ENCODE data around the gene GAD2.

GAD2 gene

DNA sequence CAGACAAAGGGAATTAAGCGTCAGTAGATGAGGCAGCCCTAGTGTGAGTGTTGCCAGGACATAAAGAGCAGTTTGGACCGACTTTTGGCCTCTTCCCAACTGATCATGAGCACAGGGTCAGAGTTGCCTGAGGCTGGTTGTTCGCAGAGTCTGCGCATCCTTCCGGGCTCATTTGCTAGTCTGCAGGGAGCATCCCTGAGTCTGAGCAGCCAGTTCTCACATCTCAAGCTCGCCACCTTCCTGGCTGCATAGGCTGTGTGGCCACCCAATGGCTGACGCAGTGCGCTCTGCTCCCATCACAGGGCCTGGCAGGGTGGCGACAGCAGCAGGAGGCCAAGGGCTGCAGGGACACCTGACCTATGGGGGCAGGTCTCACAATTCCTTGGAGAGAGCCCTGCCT is 5.0 kb downstream of the GAD2 start:
- DNase-seq, result peak in 2 of 51 donors; percentile 5 to 51

DNA sequence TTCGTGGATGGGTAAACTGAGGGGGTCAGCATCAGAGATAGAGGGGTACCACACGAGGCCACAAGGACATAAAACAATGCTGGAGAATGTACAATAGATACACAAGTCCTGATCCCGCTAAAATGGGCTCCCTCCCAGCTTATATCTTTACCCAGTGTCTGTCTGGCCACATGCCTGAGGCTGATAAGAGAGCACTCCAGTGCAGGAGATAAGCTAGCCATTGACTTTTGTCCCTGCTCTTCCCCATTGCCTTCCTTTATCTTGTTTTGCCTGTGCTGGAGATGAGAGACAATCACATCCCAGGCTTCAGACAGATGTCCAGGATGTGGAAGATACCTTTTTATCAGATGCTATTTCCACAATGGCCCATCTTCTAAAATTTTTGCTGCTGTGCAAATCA is 6.0 kb downstream of the GAD2 start:
- DNase-seq, result no peak

DNA sequence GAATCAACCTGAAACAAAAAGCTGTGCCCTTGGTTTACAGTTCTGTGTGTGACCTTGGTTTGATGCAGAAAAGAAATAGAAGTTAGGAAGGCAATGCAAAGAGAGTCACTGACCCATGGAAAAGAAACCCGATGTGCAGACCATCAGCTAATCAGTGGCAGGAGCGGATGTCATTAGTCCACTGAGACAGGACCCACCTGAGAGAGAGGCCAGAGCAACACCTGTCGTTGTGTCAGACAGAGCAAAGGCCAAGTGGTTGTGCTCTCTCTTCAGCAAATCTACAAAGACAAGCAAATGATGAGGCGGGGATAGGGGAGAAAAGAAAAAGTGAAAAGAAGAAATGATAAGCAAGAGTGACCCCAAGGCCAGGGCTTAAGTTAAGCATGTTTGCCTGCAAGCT is 8.7 kb downstream of the GAD2 start:
- no peak for DNase-seq

DNA sequence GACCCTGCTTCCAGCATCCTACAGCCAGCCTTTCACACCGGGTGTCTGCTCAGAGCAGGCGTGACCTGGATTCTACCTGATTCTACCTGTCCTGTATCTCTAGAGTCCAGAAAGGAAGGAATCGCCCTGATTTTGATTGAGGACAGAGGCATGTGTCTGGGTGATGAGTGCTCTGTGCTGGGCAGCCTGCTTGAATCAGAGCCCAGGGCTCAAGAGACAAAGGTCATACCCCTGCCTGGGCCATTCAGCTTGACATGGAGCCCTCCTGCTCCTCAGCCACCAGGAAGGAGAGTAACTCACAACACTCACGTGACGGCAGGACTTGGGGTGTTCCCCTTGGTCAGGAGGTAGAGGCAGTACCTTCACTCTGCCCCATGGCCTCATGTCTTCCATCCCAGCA is 11.2 kb downstream of the GAD2 start:
- DNase-seq, result no peak

DNA sequence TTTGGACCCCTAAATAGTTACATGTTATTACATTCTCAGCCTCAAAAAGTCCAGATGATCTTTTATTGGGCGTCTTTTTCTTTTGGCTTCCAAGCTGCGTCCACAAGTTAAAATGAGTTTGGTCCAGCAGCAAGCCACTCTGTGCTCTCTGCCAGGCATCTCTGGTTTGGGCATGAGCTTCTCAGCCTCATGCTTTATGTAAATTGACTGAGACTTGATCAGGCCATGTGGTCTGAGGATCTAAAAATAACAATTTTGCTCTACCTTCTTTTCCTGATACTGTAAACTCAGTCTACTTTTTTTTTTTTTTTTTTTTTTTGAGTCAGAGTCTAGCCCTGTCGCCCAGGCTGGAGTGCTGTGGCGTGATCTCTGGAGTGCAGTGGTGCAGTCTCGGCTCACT is 15.6 kb downstream of the GAD2 start:
- no peak for DNase-seq

DNA sequence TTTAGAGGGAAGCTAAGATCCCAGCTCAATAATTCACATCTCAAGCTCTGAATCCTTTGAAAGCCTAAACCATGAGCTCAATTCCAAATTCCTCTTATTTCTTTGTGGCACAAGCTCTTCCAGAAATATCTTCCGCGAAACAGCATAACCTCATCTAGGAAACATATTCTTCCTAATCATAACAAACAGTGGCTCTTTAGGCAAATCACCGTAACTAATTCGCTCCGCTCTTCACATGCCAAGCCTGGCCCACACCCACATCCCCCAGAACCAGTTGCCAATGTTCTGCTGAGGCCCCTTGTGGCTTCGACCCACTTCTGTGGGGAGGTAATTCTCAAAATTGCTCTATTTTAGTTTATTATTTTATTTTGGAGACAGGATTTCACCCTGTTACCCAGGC is 19.2 kb downstream of the GAD2 start:
- no peak for DNase-seq

DNA sequence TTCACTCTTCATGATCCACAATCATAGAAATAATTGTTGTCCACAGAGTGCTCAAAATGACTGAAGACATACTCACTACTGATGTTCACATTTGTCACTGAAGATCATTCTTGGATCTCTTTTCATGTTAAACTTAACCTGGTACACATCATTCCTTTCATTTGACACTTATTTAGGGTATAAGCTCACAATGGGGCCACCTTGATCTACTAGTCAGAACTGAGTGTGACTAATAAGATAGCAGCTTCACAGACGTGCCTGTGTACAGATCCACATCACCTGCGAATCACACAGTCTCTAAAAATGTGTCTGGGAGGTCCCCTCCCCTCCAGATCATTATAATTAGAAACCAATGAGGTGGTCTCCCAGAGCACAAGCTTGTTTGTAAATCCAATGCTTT is 21.8 kb downstream of the GAD2 start:
- DNase-seq, result no peak

DNA sequence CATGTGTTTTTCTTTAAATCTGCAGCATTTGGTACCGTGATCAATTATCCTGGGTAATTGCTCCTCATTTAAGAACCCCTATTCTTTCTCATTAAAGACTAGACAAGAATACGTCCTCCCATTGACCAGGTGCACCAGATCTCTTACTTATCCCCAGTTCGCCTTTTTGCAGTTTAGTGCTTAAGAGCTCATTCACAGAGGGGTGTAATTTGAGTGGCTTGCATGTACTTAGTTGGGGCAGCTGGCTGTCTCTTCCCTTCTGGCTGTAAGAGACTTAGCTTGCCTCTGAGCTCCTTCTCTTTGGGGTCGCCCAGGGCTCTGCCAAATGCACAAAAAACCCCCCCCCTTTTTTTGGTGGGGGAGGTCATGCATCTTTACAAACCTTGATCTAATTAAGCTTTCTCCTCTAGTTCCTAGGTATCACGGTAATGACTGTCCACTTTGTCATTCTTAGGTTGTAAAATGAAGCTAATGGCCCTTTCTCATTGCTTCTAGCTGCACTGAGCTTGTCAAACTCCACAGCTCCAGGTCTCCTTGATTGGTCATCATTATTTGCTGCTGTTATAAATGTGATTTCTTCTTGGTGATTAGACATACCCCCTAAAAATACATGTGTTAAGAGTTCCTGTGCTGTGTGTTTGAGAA is 26.3 kb downstream of the GAD2 start:
- DNase-seq, result no peak

DNA sequence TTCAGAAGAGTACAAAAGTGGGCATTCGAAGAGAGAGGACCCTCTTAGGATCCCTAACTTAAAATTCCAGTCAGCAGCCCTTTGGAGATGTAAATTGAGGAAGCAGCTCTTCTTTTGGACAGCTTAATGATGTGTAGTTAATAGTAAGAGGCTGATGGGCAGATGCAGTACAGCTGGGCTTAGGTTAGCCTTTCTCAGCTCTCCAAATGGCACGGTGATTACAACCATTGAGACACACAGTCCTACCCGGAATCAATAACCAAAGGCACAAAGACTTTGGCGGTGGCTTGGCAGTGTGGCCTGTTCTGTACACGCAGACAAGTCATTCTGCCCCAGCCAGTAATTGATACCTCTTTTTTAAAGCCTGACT is 26.8 kb downstream of the GAD2 start:
- DNase-seq, result no peak

DNA sequence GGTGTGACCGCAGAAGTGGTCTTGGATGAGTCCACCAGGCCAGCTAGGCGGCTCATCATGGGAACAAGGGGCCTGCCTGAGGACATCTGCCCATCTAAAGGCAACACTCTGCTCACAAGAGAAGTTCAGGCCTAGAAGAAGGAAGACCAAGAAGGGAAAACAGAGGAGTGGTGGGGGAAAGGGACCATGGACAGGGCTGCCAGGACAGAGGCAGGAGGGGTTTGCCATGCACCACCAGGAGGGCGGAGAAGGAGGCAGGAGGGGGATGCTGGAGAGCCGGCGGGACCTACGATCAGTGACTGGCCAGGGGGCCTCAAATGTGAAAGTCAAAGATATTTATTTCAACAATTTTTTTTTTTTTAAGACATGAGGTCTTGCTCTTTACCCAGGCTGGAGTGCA is 33.1 kb downstream of the GAD2 start:
- no peak for DNase-seq

DNA sequence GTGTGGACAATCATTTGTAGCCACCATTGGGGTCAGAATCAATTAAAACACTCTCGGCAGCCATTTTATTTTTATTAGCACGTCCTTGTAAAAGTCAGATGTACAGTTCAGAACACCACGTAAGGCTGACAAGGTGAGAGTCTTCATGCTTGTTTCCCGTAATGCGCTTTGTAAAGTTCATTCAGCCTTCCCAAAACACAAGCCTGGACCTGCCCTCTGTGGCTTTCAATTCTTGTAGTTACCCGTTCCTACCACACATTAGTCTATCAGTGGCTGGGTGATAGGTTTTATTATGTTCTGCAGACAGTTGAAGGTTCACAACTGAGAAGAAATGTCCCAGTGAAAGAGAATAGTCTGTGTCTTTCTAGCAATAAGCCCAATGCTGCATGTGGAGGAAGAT is 35.4 kb downstream of the GAD2 start:
- no peak for DNase-seq

DNA sequence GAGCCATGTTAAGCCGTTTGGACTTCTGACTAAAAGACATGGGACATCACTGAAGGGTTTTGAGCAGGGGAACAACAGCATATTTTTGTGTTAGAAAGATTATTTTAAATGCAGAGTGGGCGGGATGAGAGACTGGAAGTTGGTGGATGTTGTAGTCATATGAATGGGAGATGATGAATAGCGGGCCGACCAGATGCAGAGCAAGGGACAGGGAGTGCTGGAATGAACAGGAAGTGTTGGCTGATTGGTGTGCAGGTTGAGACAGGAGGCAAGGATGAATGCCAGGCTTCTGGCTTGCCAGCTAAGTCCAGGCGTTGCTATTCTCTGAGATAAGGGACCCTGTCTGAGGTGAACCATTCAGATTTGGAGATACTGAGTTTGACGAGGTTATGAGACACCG is 38.0 kb downstream of the GAD2 start:
- DNase-seq, result peak in 1 of 51 donors; percentile 12

DNA sequence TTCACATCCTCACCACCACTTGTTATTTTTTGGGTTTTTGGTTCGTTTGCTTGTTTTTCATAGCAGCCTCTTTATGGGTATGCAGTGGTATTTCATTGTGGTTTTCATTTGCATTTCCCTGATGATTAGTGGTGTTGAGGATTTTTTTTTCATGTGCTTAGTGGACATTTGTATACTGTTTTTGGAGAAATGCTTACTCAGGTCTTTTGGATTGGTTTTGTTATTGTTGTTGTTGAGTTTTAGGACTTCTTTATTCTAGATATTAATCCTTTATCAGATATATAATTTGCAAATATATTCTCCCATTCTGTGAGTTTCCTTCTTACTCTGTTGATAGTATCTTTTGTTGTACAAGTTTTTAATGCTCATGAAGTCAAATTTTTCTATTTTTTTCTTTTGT is 42.8 kb downstream of the GAD2 start:
- DNase-seq, result no peak

DNA sequence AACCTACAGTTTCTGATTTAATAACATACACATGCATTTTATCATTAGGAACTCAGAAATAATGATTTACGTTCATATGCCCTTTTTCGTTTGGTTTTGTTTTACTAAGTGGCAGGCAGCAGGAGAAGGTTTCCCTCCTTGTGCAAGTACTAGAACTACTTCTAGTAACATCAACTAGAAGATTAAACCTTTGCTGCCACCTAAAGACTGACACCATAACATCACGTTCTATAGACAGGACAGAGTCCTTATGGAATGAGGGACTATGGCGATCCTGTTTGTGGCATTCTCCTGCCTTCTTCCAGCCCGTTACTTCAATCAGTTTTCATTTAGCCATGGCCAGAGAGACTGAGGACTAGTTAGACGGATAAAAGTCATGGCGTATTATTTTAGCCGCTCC is 53.2 kb downstream of the GAD2 start:
- no peak for DNase-seq

DNA sequence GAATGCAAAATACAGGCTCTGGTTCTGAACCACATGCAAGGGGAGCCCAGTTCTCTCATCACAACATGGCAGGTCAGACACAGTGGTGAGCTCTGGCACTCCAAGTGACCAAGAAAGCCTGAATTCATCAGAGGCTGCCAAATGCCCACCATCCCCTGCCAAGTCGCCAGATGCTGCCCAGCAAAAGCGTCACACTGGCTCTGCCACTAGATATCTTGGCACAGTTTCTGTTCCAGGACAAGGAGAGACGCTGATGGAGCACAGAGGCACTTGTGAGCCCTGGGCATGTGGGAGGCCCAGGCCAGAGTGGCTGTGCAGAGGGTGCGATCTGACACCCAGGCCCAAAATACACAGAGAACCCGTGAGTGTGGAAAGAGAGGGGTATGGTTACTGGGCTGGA is 57.8 kb downstream of the GAD2 start:
- DNase-seq, result peak in 38 of 51 donors; percentile 2 to 76 (median 24)

DNA sequence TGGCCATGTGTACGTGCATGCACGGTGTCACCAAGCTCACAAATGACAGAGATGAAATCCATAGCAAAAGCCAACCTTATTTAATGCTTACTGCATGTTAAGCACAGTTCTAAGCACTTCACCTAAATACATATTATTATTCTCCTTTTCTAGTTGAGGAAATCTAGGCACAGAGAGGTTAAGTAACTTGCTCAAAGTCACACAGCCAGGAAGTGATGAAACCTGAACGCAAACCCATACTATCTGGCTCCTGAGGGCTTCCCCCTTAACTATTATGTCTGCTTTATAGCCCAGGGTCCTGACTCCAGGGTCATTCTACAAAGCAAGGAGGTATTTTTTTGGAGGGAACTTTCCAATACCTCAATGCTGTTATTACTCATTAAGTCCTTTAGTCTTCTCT is 61.7 kb downstream of the GAD2 start:
- DNase-seq, result no peak

DNA sequence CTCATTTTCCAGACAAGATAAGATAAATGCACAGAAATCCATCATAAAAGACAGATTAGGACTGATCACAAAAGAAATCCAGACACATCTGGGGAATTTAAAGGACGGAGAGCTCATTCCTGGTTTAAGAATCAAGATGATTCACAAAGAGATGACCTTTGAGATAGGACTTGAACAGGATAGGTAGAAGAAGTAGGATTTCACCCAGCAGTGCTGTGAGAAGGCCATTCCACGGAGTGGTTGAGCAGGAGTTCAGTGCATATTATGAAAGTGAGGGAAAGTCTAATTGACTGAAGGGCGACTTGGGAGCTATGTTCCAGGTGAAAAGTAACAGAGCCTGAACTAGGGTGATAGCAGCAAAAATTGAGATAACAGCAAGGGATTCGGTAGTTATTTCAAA is 73.7 kb downstream of the GAD2 start:
- DNase-seq, result no peak

DNA sequence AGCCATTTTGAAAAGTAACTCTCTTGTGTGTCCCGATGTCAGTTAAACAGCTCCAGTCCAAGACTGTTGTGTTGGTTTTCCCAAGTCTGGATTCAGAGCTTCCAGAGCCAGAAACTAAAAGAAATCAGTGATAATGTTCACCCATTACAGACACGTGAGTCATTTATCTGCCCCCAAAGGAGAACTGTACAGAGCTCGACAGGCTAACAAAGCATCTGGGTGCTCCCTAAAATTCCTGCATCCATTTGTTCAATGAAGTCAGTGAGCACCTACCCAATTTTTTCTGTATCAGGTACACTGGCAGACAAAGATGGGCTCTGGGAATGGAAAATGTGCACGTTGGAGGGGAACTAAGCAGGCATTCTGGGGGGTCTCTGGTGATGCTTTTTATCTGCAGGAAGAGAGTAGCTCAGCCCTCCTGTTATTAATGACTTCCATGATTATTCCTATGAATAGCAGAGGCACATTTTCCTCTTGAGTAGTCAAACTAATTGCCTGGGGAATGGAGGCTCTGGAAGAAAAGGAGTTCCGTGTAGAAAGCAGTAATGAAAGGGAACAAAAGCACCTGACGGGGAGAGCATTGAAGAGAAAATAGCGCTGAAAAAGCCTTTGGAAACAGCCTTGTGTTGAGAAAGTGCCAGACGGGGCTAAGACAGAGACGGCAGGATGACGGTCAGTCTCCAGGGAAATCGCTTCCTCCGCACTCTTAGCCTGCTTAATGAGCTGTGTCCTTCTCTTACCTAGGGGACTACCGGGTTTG is 75.3 kb downstream of the GAD2 start:
- no peak for DNase-seq

DNA sequence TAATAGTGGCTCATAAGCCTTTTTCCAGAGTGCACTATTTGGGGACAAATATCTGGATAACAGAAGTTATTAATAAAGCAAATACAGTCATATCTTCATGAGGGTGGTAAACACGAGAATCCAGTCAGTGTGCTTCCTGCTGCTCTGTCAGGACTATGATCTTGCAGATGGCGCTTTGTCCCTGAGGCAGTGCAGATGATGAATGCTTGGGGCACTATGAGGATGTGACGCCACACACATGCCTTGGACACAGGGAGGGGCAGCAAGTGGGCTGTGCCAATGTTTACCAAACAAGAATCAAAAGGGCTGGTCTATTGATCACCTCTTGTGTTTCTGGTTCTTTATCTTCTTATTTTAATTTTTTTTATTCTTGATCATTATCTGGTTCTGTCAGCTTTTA is 79.8 kb downstream of the GAD2 start:
- no peak for DNase-seq

DNA sequence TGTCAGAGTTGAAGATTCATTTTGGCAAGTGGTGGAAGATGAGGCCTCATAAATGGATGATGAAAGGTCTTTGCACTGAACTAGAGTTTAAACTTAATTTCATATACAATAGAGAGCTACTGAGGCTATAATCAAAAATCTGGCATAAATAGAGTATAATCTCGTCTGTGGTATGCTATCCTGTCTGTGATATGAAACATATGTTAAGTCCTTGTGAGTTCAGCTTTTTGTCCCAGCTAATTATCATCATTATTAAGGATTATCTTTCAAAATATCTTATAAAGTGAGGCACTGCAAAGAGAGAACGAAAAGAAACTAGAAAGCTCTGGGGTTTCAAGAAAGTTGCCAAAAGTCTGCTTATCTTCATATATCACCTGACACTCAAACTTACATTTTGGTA is 83.4 kb downstream of the GAD2 start:
- no peak for DNase-seq

DNA sequence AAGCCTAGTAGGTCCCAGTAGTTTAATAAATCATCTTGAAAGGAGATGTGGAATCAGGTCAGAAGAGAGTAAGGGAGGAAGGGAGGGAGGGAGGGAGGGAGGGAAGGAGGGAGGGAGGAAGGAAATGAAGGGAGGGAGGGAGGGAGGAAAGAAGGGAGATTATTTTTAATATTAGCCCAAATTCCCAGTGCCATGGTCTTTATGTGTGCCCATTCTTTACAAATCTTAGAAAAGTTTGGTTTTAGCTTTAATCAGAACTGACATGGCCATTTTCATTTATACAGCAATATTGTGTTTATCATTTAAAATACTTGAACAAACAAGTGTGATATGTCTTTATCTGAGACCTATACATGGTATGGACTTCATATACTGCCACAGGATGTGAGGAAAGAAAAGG is 86.8 kb downstream of the GAD2 start:
- no peak for DNase-seq

DNA sequence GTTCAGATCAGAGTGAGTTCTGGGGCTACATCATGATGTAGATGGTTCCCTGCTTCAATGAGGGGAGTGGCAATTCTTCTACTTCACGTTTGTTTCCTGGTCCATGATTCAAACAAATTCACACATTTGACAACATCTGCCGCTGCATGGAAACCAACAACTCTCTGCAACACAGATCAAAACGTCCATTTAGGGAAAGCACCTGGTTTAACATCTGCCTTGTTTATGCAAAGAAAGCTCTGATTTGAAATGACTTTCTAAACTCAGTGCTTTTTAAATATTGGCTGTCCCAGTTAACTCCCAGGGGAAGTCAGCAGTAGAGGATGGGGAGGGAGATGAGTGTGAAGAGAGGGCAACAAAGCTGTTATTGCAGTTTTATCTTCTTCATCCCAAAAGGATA is 93.8 kb downstream of the GAD2 start:
- DNase-seq, result no peak

DNA sequence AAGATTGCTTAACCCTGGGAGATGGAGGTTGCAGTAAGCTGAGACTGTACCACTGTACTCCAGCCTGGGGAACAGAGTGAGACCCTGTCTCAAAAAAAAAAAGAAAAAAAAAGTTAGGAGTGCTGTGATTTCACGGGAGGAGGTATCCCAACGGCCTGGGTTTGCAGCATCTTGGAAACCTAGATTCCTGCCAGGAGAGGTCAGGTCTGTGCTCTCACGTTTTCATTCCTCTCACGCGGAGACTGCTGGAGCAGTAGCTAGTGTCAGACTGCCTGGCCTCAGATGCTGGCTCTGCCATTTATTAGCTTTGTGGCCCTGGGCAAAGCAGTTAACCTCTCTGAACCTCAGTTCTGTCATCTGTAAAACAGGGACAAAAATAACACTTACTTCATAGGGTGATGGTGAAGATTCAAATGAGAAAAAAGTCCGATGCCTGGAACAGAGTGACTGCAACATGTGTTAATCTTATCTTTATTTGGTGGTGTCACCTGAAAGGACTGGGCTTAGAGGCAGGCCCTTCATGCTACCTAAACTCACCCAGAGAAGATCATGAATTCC is 94.9 kb downstream of the GAD2 start:
- no peak for DNase-seq

All from hypothalamus (tissue), 51 donors.